ENCODE results near the gene TMEM176A.
A peak's percentile ranks its signal among the peaks of the same experiment; 100 is the strongest.

DNA sequence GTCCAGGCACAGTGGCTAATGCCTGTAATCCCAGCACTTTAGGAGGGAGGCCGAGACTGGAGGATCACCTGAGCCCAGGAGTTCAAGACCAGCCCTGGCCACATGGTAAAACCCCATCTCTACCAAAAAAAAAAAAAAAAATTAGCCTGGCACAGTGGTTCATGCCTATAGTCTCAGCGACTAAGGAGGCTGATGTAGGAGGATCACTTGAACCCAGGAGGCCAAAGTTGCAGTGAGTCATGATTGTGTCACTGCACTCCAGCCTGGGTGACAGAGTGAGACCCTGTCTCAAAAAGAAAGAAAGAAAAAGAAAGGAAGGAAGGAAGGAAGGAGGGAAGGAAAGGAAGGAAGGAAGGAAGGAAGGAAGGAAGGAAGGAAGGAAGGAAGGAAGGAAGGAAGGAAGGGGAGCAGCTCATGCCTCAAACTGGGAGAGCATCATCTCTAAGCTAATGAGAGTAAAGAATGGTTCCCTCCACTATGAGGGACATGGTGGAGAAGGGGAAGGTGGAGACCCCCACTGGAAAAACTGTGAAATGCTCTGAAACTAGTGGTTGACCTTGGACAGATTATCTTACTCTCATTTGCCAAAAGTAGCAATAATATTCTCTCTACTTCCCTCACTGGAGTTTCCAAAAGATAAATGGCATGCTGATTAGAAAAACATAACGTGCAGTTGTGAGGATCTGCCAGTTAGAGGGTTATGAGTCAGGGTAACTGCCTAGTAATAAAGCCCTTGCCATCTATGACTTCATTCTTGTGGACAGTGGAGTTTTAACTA lies 46.6 kb upstream of the TMEM176A start:
- TF ChIP-seq GABPA (IDR thresholded peaks at IDR 0.05; ENCODE audit: low read depth): no peak
- TF ChIP-seq, protein P1, sequence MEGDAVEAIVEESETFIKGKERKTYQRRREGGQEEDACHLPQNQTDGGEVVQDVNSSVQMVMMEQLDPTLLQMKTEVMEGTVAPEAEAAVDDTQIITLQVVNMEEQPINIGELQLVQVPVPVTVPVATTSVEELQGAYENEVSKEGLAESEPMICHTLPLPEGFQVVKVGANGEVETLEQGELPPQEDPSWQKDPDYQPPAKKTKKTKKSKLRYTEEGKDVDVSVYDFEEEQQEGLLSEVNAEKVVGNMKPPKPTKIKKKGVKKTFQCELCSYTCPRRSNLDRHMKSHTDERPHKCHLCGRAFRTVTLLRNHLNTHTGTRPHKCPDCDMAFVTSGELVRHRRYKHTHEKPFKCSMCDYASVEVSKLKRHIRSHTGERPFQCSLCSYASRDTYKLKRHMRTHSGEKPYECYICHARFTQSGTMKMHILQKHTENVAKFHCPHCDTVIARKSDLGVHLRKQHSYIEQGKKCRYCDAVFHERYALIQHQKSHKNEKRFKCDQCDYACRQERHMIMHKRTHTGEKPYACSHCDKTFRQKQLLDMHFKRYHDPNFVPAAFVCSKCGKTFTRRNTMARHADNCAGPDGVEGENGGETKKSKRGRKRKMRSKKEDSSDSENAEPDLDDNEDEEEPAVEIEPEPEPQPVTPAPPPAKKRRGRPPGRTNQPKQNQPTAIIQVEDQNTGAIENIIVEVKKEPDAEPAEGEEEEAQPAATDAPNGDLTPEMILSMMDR (IDR thresholded peaks at IDR 0.05; ENCODE audit: insufficient read depth, low read length): peak; percentile 31
- TF ChIP-seq, protein P2, sequence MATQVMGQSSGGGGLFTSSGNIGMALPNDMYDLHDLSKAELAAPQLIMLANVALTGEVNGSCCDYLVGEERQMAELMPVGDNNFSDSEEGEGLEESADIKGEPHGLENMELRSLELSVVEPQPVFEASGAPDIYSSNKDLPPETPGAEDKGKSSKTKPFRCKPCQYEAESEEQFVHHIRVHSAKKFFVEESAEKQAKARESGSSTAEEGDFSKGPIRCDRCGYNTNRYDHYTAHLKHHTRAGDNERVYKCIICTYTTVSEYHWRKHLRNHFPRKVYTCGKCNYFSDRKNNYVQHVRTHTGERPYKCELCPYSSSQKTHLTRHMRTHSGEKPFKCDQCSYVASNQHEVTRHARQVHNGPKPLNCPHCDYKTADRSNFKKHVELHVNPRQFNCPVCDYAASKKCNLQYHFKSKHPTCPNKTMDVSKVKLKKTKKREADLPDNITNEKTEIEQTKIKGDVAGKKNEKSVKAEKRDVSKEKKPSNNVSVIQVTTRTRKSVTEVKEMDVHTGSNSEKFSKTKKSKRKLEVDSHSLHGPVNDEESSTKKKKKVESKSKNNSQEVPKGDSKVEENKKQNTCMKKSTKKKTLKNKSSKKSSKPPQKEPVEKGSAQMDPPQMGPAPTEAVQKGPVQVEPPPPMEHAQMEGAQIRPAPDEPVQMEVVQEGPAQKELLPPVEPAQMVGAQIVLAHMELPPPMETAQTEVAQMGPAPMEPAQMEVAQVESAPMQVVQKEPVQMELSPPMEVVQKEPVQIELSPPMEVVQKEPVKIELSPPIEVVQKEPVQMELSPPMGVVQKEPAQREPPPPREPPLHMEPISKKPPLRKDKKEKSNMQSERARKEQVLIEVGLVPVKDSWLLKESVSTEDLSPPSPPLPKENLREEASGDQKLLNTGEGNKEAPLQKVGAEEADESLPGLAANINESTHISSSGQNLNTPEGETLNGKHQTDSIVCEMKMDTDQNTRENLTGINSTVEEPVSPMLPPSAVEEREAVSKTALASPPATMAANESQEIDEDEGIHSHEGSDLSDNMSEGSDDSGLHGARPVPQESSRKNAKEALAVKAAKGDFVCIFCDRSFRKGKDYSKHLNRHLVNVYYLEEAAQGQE (IDR thresholded peaks at IDR 0.05; ENCODE audit: insufficient replicate concordance, low read depth): no peak

Measured in HL-60 (cell line).